Measurements from ENCODE around the gene TRMT10A.

DNA sequence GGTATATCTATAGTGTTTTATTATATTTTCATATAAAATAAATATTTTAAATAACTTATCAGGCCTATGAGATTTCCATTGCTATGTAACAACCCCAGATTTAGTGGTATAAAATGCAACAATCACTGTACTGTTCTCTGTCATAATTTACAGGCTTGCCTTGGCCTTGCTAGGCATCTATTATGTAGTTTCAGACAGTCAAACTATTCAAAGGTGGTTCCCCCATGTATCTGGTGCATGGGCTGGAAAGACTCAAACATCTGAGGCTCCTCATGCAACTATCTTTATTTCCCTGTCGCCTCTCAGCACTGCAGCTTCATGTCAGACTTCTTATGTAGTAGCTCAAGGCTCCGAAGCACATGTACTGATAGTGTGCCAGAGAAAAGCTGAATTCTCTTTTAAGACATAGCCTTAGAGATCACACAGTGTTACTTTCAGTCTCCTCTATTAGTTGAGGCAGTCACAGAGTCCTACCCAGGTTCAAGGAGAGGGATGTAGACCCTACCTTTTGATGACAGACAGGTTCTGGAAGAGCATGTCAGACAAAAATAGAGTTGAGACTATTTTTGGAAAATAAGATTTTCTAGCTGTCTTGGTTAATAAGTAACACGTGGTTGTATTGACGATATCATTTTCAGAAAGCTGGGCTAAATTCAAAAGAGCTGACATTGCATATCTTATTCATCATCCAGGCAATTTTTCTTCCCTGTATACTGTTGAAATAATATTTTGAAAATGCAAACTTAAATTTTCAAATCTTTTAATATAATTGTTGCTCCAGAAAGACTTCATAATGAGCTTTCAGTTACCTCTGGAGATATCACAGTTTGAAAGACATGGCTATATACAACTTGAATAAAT is 30.2 kb upstream of the TRMT10A start:
- TF ChIP-seq NFE2L2 (conservative IDR thresholded peaks at IDR 0.05; ENCODE audit: low read length) (no peak), CTCF (IDR thresholded peaks at IDR 0.05) (no peak), RNF2 (IDR thresholded peaks at IDR 0.05; ENCODE audit: borderline replicate concordance, low read depth) (no peak), EHMT2 (IDR thresholded peaks at IDR 0.05; ENCODE audit: low read depth) (no peak), RAD21 (conservative IDR thresholded peaks at IDR 0.05 in 1 of 2, IDR thresholded peaks at IDR 0.05 in 1 of 2) (no peak)
- TF ChIP-seq, protein P1, sequence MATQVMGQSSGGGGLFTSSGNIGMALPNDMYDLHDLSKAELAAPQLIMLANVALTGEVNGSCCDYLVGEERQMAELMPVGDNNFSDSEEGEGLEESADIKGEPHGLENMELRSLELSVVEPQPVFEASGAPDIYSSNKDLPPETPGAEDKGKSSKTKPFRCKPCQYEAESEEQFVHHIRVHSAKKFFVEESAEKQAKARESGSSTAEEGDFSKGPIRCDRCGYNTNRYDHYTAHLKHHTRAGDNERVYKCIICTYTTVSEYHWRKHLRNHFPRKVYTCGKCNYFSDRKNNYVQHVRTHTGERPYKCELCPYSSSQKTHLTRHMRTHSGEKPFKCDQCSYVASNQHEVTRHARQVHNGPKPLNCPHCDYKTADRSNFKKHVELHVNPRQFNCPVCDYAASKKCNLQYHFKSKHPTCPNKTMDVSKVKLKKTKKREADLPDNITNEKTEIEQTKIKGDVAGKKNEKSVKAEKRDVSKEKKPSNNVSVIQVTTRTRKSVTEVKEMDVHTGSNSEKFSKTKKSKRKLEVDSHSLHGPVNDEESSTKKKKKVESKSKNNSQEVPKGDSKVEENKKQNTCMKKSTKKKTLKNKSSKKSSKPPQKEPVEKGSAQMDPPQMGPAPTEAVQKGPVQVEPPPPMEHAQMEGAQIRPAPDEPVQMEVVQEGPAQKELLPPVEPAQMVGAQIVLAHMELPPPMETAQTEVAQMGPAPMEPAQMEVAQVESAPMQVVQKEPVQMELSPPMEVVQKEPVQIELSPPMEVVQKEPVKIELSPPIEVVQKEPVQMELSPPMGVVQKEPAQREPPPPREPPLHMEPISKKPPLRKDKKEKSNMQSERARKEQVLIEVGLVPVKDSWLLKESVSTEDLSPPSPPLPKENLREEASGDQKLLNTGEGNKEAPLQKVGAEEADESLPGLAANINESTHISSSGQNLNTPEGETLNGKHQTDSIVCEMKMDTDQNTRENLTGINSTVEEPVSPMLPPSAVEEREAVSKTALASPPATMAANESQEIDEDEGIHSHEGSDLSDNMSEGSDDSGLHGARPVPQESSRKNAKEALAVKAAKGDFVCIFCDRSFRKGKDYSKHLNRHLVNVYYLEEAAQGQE (IDR thresholded peaks at IDR 0.05): no peak
